HUDEP-2 (cell line): ENCODE results near the gene MACROD2.

Experiments
- DNase-seq, 76 experiments: peaks; one replicate each; lab custom pipeline; 2025; ENCODE audit not compliant: unreplicated experiment in 76 of 76; lab: John Stamatoyannopoulos, UW

The MACROD2 gene

GRCh38 chr20:14510341-14510740, 515.0 kb downstream of the MACROD2 start:
- no peak for DNase-seq

GRCh38 chr20:14512839-14513238, 517.5 kb downstream of the MACROD2 start:
- DNase-seq = no peak

GRCh38 chr20:14518648-14519047, 523.3 kb downstream of the MACROD2 start:
- no peak for DNase-seq

GRCh38 chr20:14521016-14521415, 525.7 kb downstream of the MACROD2 start:
- no peak for DNase-seq

GRCh38 chr20:14521436-14521835, 526.1 kb downstream of the MACROD2 start:
- no peak for DNase-seq

GRCh38 chr20:14522595-14522994, 527.3 kb downstream of the MACROD2 start:
- DNase-seq = no peak

GRCh38 chr20:14523090-14523489, 527.8 kb downstream of the MACROD2 start:
- DNase-seq = no peak

- no peak for DNase-seq
Measured at GRCh38 chr20:14525426-14525825, 530.1 kb downstream of the MACROD2 start.

- DNase-seq = no peak
Measured at GRCh38 chr20:14526891-14527290, 531.6 kb downstream of the MACROD2 start.

GRCh38 chr20:14531786-14532185, 536.5 kb downstream of the MACROD2 start:
- no peak for DNase-seq

- DNase-seq = no peak
Measured at GRCh38 chr20:14536738-14537137, 541.4 kb downstream of the MACROD2 start.

- no peak for DNase-seq
Measured at GRCh38 chr20:14538433-14538832, 543.1 kb downstream of the MACROD2 start.

- DNase-seq = no peak
Measured at GRCh38 chr20:14543040-14543439, 547.7 kb downstream of the MACROD2 start.

- DNase-seq = no peak
Measured at GRCh38 chr20:14544688-14545087, 549.4 kb downstream of the MACROD2 start.

GRCh38 chr20:14550655-14551054, 555.3 kb downstream of the MACROD2 start:
- DNase-seq = no peak

GRCh38 chr20:14553774-14554534, 558.6 kb downstream of the MACROD2 start:
- no peak for DNase-seq

GRCh38 chr20:14555676-14556075, 560.4 kb downstream of the MACROD2 start:
- DNase-seq = no peak

GRCh38 chr20:14556206-14556605, 560.9 kb downstream of the MACROD2 start:
- no peak for DNase-seq

GRCh38 chr20:14559612-14560011, 564.3 kb downstream of the MACROD2 start:
- no peak for DNase-seq

- DNase-seq = no peak
Measured at GRCh38 chr20:14561741-14562221, 566.5 kb downstream of the MACROD2 start.

GRCh38 chr20:14562981-14563380, 567.7 kb downstream of the MACROD2 start:
- DNase-seq = no peak

GRCh38 chr20:14566505-14566904, 571.2 kb downstream of the MACROD2 start:
- DNase-seq = no peak

GRCh38 chr20:14568225-14568624, 572.9 kb downstream of the MACROD2 start:
- no peak for DNase-seq
